Glomerular visceral epithelial cell (primary cell): ENCODE results near the gene BPGM.

ENCODE experiments used
- DNase-seq: peaks from one replicate; pipeline ENCODE4 v3.0.0-alpha.2; 2016; ENCODE audit errors: extremely low spot score

The BPGM gene

DNA sequence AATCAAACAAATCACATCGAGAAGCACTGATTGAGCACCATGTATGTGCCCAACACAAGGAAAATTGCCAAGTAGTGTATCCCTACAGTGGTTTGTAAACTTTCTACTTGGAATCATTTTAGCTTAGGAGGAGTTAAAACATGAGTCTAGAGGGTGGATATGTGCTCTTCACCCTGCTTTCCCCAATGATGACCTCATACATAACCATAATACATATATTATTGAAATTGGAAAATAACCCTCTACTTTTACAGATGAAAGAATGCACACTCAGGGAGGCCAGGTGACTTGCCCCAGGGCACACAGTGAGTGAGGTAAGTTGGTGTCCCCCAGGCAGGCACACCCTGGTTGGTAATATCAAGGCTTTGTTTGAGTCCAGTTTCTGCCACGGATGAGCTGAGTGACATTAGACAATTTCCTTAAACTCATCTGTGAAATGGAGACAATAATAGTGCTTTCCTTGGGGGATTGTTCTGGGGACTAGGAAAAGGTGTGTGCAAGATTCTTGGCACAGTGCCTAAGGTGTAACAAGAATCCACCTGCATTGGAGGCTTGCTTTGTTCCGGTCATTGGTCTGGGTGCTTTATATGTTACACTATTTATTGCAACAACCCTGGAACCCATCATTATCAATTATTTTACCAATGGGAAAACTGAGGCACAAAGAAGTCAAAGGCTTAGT, 50.7 kb downstream of the BPGM start:
- no peak for DNase-seq

DNA sequence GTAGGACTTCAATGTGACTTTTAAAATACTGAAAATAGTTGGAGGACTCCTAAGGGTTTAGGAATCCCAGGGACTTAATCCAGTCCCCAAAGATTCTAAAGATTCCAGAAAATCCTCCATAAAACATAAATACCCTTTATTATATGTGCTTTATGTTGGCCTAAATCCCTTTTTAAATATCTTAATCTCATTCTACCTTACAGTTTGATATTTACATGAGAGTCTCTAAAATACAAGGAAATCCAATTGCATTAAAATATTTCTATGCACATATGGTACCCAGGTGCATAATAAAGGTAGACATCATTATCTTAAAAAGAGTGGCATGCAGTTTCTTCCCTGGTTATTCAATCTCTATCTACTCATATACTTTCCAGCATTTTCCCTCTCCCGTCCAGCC, 51.8 kb downstream of the BPGM start:
- no peak for DNase-seq

- DNase-seq, result no peak
These were observed 52.6 kb downstream of the BPGM start for GRCh38 chr7:134699021-134699818.

GRCh38 chr7:134699899-134700298, 53.2 kb downstream of the BPGM start:
- no peak for DNase-seq

DNA sequence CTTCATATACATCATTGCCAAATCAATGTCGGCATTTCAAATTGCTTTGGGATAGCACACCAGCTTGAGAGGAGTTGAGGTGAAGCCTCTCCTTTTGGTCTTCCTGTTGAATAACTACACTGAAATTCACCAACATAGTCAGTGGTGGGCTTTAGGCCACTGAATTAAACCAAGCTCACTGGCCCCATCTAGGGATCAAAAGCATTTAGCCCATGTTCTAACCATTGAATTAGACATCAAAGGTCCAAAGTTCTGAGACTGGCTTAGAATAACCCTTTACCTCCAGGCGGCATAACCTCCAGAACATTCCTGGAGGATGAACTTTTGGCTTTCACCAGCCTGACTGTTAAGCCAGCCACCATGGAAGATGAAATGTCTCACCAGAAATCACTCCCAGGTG, 54.6 kb downstream of the BPGM start:
- peak; percentile 26 for DNase-seq

DNA sequence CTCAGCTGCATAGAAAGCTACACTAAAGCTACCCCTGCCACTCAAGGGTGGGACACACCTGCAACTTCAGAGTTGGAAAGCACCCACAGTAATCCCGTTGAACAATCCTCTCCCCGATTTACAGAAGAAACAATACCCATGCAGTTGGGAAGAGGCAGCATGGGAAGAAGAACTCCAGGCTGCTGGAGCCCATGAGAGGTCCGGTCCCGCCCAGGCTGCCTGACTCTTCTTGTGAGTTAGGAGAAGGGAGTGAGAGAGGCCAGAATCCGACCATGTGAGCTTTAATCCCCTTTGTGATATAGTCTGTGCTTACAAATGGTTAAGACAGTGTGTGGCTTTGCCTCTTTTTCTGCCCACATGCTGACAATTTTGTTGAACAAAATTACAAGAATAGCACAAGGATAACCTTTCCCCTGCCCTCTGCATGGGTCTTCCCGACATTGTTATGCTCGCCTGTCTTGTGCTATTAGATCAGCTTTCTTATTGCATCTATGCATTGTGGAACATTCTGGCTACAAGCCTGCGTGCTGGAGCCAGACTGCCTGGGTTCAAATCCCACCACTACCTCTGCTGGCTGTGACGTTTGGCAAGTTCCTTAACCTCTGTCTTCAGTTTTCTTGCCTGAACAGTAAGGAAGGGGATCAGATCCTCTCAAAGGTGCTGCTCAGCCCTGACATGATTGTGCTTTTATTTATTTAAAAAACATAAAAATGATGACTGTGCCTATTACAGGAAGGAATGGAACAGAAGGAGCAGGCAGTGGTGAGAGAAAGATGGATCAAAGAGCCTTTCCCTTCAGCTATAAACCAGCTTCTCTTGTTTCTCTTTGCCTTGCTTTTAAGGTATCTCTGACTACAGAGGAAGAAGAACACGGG, 56.0 kb downstream of the BPGM start:
- no peak for DNase-seq

DNA sequence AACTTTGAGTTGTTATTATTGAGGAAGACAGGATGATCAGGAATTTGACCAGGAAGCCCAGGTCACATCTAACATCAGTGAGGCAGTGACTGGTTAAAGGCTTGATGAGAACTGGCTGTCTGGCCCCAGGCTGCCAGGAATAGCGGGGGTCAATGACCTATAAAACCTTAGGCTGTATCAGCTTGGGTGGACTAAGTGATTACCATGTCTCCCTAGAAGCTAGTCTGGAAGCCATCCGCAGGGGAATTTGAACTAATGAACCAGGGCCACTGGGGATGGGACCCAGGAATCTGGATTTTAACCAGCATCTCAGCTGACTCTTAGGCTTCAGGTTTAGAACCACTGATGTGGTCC, 56.6 kb downstream of the BPGM start:
- no peak for DNase-seq

GRCh38 chr7:134703782-134704181, 57.1 kb downstream of the BPGM start:
- no peak for DNase-seq

DNA sequence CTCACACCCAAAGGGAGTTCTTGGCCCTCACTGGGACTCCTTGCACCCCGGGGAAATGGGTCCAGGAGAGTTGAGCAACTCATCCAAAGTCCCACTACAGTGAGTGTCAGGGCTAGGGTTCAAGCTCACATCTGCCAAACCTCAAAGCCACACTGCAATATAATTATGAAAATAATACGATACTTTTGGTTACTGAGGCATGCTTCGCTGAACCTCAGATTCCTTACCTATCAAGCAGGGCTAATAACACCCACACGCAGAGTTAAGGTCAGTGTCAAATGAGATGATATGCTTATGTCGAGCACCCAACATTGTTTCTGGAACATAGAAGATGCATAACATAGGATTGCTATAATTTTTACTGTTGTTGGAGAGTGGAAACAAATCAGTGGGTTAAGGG, 58.2 kb downstream of the BPGM start:
- no peak for DNase-seq

DNA sequence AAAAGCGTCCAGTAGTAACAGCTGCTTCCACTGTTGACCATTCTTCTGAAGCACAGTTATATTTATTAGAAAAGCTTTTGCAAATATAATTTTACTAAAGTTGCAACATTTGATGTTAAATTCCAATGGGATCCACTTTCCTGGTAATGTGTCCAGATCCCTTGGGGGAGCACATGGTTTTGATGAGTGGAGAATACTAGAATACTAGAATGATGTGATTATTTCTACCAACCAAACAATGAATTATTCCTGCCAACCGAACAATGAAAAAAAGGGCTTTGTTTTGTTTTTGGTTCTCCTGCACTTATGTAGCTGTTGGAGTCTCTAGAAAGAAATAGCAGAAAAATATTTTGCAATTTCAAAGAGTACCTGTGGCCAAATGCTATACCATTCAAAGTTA, 59.1 kb downstream of the BPGM start:
- no peak for DNase-seq

DNA sequence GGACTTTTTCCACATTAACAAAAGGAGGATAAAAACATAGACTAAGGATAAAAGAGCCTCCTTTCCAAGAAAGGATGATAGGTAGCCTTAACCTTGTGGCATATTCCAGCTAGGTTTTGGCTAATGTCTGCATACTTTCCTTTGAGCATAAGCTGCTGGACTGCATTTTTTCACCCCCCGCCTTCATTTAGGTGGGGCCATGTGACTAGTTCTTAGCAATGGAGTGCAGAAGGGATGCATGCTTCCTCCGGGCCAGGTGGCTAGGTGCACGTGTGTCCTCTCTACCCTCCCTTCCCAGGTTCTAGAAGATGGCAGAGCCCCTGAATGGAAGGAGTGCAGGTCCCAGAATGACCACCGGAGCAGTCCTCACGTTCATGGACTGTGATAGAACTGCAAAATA, 59.8 kb downstream of the BPGM start:
- no peak for DNase-seq

GRCh38 chr7:134707663-134708378, 61.2 kb downstream of the BPGM start:
- no peak for DNase-seq

- DNase-seq, result no peak
These were observed 62.0 kb downstream of the BPGM start for GRCh38 chr7:134708692-134709091.

DNA sequence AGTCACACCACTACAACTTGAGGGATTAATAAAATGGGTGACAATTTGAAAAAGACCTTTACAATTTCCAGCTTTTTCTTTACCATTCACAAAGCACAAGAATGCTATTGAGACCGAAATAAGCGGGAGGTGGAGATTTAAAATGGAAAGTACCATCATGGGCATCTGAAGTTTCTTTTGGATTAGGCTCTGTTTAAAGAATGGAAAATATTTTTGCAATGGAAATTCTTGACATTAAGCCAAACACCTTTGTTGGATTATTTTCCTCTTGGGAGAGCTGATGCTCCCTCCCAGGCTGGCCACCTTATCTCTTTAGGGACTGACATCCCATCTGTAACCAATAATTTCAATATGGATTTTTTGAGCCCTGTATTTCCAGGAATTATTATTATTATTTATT, 62.5 kb downstream of the BPGM start:
- DNase-seq, result no peak

GRCh38 chr7:134710511-134710853, 63.8 kb downstream of the BPGM start:
- DNase-seq, result no peak

DNA sequence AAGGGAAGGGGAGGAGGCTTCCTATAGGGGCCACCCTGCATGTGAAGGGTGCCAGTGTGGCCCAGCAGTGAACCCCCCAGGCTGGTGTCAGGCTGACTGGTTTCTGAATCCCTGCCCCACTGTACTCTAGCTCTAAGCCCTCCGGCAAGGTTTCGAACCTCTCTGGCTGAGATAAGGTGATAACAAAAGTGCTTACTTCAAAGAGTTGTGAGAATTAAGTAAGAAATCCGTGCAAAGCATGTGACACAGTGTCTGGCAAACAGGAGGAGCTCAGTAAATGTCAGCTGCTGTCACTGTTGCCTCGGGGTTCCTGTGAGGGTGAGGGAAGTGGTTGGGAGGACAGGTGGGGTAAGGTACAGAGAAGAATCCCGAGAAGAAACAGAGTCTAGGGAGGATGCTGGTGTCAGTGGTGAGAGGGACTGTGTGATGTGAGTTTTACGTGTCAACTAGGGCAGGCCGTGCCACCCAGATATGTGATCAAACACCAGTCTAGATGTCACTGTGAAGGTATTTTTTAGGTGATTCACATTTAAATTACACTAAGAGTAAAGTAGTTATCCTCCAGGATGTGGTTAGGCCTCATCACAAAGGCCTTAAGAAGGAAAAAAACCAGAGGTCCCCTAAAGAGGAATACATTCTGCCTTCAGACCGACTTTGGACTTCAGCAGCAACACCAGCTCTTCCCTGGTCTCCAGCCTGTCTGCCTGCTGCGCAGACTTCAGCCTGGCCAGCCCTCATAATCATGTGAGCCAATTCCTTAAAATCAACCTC, 64.4 kb downstream of the BPGM start:
- DNase-seq, result peak; percentile 75

DNA sequence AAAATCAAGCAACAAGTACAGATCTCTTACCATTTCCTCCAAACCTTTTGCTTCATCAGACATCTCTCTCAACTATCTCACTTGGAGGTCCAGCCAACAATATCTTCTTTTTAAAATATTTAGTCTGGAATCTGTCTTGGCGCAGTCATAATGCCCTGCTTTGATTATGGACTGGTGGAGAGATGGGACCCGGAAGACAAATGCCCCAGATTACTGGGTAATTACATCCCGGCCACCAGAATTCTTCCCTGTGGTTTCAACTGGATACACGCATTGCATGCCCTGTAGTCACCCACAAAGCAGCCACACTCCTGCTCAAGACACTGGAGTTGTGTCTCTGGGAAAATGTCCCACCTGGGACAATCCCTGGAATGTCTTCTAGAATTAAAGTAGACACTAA, 65.5 kb downstream of the BPGM start:
- DNase-seq, result peak; percentile 82

- no peak for DNase-seq
These were observed 68.0 kb downstream of the BPGM start for GRCh38 chr7:134714470-134715205.

DNA sequence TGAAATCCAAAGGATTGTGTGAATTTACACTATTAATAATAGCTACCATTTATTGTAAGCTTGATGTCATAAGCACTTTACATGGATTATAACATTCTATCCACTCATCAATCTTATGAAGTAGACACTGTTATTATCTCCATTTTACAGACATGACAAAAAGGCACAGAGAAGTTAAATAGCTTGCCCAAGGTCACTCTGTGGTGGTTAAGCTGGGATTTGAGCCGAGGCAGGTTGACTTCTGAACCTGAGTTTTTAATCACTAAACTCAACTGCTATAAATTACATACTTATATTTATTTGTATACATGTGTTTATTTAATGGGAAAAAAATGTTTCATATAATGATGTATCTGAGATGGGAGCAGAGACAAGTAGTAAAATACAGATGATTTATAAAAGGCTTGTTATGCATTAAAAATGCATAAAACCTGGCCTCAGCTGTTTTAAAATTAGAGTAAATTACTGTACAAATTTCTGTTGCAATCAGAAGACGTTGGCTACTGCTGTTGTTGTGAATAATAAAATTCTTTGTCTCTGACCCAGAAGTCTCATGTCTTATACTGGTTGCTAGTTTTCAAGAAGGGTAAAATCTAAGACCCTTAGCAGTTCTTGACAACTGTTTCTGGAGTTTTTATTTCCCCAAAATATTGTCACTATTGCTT, 71.7 kb downstream of the BPGM start:
- no peak for DNase-seq
